HFFc6 (cell line): Measurements from ENCODE around the gene CLN3. TPM values are rescaled to one million over a fixed set of nuclear protein-coding genes. Genes with fewer than 3 reads are reported as not detected.

Source experiments
- DNase-seq: peaks from one replicate; pipeline ENCODE4 v3.0.0-alpha.2; 2018
- H3K27ac Mint-ChIP-seq: 2 replicates; pipeline ENCODE4 v1.8.0; 2020; ENCODE audit warnings: mild to moderate bottlenecking, mixed read lengths
- H3K27me3 Mint-ChIP-seq: 2 replicates; pipeline ENCODE4 v1.8.0; 2021; ENCODE audit warnings: mild to moderate bottlenecking, moderate library complexity, mixed read lengths; ENCODE audit not compliant: insufficient read depth
- H3K36me3 Mint-ChIP-seq: 2 replicates; pipeline ENCODE4 v1.8.0; 2021; ENCODE audit warnings: low read depth, mixed read lengths
- H3K4me1 Mint-ChIP-seq: 2 replicates; pipeline ENCODE4 v1.8.0; 2020; ENCODE audit warnings: low read depth, mixed read lengths
- H3K4me3 Mint-ChIP-seq: 2 replicates; pipeline ENCODE4 v1.8.0; 2020; ENCODE audit warnings: mild to moderate bottlenecking, moderate library complexity, mixed read lengths
- H3K9me3 Mint-ChIP-seq: 2 replicates; pipeline ENCODE4 v1.8.0; 2020; ENCODE audit warnings: mild to moderate bottlenecking, mixed read lengths
- total RNA-seq, 6 experiments: library from RNA; stranded (reverse); fragmentation: NEBNext Ultra II Directional; extraction: Animal tissue kit (Norgen Biotek cat#: 25700); gene quantifications; 2 replicates in 1 of 6; 3 replicates in 5 of 6; pipeline ENCODE4 v1.2.3, GENCODE V29; 2021
- TF ChIP-seq, protein P1 (sequence below): fragments of 200-600 bp; sonication (generic); IDR thresholded peaks from 2 replicates; pipeline ENCODE4 v1.5.0; 2021; ENCODE audit warnings: antibody characterized with exemption, mild to moderate bottlenecking

The CLN3 gene
- total RNA-seq, 6 experiments from 2014 or later, result 17.7 to 29.3 (median 22.1) TPM

DNA sequence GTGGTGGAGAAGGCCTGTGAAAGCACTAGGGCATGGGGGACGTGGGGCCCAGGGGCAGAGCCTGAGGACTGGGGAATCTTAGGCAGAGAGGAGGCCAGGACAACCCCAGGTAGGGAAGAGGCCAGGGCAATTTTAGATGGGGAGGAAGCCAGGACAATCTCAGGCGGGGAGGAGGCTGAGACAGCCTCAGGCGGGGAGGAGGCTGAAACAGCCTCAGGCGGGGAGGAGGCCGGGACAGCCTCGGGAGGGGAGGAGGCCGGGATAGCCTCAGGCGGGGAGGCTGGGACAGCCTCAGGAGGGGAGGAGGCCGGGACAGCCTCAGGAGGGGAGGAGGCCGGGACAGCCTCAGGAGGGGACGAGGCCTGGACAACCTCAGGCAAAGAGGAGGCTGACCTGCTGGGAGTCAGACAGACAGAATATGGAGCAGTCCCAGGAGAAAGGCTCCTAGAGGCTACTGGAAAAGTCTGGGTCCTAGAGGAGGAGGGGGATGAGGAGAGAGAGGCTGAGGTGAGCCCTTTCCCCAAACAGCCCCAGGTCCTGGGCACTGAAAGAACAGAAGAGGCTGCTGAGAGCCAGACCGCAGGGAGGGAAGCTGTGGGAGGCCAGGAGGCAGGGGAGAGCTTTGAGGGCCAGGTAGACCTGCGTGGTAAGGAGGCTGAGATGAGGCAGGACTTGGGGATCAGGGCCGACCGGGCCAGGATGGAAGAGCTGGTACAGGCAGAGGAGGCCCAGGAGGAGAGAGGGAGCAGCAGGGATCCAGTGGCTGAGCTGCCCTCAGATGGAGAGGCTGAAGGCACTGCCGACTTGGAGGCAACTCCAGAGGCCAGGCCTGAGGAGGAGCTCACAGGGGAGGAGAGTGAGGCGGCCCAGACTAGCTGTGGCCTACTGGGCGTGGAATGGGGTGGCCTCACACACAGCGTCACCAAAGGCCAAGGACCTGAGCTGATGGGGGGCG, 4.2 kb upstream of the CLN3 start:
- Mint-ChIP-seq H3K9me3 (no peaks in the 10 kb centered on the region), H3K4me1 (peaks cover 3% of the 10 kb centered on the region), H3K27me3 (peaks cover 15% of the 10 kb centered on the region), H3K36me3 (no peaks in the 10 kb centered on the region), H3K27ac (no peak overlapping the region), H3K4me3 (no peak overlapping the region)
- DNase-seq, result no peak
- TF ChIP-seq, protein P1, sequence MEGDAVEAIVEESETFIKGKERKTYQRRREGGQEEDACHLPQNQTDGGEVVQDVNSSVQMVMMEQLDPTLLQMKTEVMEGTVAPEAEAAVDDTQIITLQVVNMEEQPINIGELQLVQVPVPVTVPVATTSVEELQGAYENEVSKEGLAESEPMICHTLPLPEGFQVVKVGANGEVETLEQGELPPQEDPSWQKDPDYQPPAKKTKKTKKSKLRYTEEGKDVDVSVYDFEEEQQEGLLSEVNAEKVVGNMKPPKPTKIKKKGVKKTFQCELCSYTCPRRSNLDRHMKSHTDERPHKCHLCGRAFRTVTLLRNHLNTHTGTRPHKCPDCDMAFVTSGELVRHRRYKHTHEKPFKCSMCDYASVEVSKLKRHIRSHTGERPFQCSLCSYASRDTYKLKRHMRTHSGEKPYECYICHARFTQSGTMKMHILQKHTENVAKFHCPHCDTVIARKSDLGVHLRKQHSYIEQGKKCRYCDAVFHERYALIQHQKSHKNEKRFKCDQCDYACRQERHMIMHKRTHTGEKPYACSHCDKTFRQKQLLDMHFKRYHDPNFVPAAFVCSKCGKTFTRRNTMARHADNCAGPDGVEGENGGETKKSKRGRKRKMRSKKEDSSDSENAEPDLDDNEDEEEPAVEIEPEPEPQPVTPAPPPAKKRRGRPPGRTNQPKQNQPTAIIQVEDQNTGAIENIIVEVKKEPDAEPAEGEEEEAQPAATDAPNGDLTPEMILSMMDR, result no peak

DNA sequence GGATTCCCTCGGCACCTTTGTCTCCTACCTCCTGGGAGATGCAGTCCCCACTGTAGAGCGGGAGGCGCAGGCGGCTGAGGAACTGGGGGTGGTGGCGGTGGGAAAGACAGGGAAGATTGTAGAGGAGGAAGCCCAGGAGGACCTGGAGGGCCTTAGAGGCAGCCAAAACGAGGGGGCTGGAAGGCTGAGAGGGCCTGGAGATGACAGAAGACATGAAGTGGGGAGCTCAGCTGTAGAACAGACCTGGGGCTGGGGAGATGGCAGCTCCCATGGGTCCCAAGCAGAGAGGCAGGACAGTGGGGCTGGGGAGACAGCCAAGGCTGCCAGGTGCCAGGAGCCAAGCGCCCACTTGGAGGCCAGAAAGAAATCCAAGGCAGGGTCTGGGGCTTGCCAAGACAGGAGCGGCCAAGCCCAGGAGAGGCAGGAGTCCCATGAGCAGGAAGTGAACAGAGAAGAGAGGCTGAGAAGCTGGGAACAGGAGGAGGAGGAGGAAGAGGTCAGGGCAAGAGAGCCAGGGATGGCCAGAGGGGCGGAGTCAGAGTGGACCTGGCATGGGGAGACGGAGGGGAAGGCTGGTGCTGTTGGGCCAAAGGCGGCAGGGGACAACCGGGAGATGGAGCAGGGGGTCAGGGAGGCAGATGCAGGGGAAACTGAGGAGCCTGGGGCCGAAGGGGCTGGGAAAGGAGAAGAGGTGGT, 3.4 kb upstream of the CLN3 start:
- peaks cover 15% of the 10 kb centered on the region for H3K27me3 Mint-ChIP-seq
- peaks cover 4% of the 10 kb centered on the region for H3K4me1 Mint-ChIP-seq
- H3K9me3 Mint-ChIP-seq, result no peaks in the 10 kb centered on the region
- TF ChIP-seq, protein P1, result no peak
- no peak overlapping the region for H3K4me3 Mint-ChIP-seq
- DNase-seq, result no peak
- no peaks in the 10 kb centered on the region for H3K36me3 Mint-ChIP-seq
- H3K27ac Mint-ChIP-seq, result no peak overlapping the region

DNA sequence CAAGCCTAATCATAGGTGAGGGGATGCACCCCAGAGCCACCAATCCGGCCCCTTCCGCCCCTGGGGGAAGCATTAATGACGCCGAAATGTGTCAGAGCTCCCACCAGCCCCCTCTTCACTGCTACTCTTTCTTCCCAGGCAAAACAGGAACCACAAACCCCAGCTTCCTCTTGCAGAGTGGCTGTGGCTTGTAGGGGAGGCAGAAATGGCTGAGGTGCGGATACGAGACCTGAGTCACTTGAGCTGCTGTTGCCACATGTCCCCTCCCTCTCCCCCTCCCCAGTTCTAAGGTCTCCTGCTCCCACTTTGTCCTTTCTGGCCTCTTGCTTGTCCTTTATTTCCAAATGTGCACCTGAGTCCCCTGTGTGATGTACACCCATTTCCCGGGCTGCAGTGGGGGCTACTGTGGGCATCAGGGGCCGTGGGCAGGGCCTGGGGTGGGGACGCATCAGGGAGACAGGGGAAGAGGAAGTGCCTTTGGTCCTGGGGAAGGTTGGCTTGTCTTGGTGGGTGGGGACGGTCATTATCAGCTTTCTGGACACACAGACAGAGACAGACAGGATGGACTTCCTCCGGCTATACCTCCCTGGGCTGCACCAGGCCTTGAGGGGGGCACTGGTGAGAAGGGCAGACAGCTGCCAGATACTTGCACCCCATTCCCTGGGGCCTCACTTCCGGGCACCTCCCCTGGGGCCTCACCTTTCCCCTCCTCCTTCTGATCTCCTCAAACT, 2.4 kb upstream of the CLN3 start, which contains the start of gene APOBR:
Gene APOBR (plus strand): TSS at position 523 of the 731 bp plus-strand sequence. CDS start 39 bp downstream, at position 562.
- TF ChIP-seq, protein P1, result no peak
- Mint-ChIP-seq H3K4me3 (no peak within 1 kb of the TSS), H3K4me1 (peaks cover 4% of the 10 kb centered on the region), H3K9me3 (no peaks in the 10 kb centered on the region), H3K27ac (no peak within 1 kb of the TSS), H3K36me3 (peaks cover 2% of the 10 kb centered on the region; the same call in 1 of the 2 replicates), H3K27me3 (peaks cover 15% of the 10 kb centered on the region)
- no peak for DNase-seq

DNA sequence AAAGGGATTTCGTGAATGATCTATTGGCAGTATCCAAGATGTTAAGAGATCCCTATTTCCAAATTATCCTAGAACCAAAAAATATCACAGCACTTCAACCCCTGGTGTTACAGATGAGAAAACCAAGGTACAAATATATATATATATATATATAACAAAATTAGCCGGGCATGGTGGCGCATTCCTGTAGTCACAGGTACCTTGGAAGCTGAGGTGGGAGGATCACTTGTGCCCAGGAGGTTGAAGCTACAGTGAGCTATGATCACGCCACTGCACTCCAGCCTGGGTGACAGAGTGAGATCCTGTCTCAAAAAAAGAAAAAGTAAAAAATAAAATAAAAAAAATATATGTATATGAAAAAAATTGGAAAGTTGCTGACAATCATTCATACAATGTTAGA, 637 bp upstream of the CLN3 start:
- TF ChIP-seq, protein P1, result no peak
- H3K36me3 Mint-ChIP-seq, result peaks cover 7% of the 10 kb centered on the region; the same call in 1 of the 2 replicates
- H3K4me3 Mint-ChIP-seq, result peak overlapping the region; percentile 95
- peaks cover 4% of the 10 kb centered on the region for H3K4me1 Mint-ChIP-seq
- peaks cover 14% of the 10 kb centered on the region for H3K27me3 Mint-ChIP-seq
- H3K27ac Mint-ChIP-seq, result peak overlapping the region; percentile 100
- H3K9me3 Mint-ChIP-seq, result no peaks in the 10 kb centered on the region
- no peak for DNase-seq
